ENCODE measurements around the gene RNF121. TPM values are rescaled to one million over a fixed set of nuclear protein-coding genes. Genes with fewer than 3 reads are reported as not detected.
A peak's percentile ranks its signal among the peaks of the same experiment; 100 is the strongest.

The RNF121 gene
- total and polyA plus RNA-seq, 12 donors = 8.3 to 25.7 (median 19.2) TPM

DNA sequence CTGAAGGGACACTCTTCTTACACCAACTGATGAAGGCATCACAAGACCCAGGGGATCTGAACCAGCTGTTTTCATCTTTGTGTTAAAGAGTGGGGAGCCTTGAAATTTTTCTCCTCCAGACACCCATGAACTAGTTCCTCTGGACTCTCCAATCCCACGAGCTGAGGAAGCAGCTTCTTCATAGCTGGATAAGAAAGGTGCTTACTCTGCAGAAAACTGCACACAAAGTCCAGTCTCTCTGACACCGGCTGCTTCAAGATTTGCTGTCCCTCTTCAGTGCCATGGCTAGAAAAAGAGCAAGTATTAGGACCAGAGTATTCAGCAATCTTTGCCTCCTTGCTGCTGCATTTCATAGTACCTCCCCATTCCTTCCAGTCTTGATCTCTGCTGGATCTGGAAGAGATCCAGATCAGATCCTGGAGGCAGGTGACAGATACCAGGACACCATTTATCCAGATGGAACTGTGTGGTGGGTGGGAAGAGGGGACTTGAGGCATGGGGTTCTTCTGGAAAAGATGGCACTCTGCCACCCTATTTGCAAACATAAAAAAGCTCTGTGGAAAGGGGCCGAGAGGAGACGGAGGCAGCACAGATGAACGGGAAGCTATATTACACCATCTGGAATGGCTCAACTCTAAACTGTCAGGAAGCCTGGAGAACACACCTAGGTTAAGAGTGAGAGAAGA lies 95.4 kb downstream of the RNF121 start:
- Histone ChIP-seq H3K4me3 (no peak overlapping the region), H3K27me3 (no peaks in the 10 kb centered on the region), H3K4me1 (peaks cover 3 to 53% (median 37%) of the 10 kb centered on the region in 9 donors), H3K36me3 (peaks cover 0 to 98% (median 71%) of the 10 kb centered on the region in 9 donors), H3K9me3 (no peaks in the 10 kb centered on the region), H3K27ac (peak overlapping the region in 1 of 10 donors; percentile 27)
- intact Hi-C loops (cut with DNase I) = loop anchor here in 8 of 10 donors (2.0 to 10.0 kb wide), 6 partner anchors 42 to 411 kb away; partner anchors contain the start of gene CLPB (in 1 of the 8)
- 37 to 38% methylated on average over 5 of the region's 5 CpGs for WGBS, 2 donors
- DNase-seq (no peak), ATAC-seq (no peak)
- TF ChIP-seq, protein P1, sequence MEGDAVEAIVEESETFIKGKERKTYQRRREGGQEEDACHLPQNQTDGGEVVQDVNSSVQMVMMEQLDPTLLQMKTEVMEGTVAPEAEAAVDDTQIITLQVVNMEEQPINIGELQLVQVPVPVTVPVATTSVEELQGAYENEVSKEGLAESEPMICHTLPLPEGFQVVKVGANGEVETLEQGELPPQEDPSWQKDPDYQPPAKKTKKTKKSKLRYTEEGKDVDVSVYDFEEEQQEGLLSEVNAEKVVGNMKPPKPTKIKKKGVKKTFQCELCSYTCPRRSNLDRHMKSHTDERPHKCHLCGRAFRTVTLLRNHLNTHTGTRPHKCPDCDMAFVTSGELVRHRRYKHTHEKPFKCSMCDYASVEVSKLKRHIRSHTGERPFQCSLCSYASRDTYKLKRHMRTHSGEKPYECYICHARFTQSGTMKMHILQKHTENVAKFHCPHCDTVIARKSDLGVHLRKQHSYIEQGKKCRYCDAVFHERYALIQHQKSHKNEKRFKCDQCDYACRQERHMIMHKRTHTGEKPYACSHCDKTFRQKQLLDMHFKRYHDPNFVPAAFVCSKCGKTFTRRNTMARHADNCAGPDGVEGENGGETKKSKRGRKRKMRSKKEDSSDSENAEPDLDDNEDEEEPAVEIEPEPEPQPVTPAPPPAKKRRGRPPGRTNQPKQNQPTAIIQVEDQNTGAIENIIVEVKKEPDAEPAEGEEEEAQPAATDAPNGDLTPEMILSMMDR (IDR thresholded peaks at IDR 0.05) = no peak

DNA sequence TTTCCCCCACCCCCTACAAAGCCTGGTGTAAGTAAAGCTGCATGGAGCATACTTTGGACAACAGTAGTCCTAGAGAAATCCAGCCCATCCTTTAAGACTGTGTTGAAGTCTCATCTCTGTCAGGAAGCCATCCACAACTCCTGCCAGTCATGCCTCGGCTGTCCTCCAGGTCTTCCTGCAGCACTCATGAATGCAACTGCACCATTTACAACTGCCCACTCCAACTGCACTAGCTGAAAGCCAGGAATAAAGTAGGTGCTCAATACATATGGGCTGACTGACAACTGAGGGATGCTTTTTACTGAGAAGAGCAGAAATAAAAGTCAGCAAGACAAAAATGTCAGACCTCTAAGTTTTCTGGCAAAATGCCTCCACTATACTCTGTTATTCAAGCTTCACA lies 97.2 kb downstream of the RNF121 start:
- Histone ChIP-seq H3K4me3 (no peak overlapping the region), H3K9me3 (no peaks in the 10 kb centered on the region), H3K36me3 (peaks cover 0 to 98% (median 54%) of the 10 kb centered on the region in 9 donors), H3K4me1 (peaks cover 5 to 70% (median 45%) of the 10 kb centered on the region in 9 donors), H3K27me3 (no peaks in the 10 kb centered on the region), H3K27ac (peak overlapping the region in 2 of 10 donors; percentile 33 to 57)
- intact Hi-C loops (cut with DNase I) = loop anchor here in 4 of 10 donors (1.0 to 10.0 kb wide), 4 partner anchors 65 to 409 kb away; partner anchors contain the start of gene CLPB (in 1 of the 4)
- ATAC-seq = no peak
- no peak for DNase-seq
- TF ChIP-seq, protein P1 (IDR thresholded peaks at IDR 0.05) = no peak
- WGBS, 2 donors = 45 to 47% methylated on average over 1 of the region's 1 CpG

DNA sequence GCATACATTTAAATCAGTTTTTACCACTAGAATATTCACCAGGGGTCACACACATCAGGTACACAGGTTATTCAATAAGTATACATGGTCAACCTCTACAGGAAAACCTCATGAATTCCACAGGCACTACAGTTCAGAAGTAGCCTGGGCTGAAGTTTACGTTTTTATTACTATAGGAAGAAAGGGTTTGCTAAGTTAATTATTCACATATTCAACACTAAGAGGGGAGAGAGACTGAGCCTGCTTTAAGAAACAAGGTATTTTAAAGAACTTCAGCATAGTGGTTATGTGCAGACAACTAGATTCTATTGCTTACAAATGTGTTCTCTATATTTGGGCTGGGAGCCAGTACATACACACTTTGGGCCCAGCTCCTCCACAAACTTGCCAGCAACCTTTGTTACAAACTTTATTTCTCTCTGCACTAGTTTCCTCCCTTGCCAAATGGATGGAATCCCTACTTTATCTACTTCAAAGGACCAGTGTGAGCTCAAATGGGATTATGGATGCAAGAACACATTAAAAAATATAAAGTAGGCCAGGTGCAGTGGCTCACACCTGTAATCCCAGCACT lies 101.7 kb downstream of the RNF121 start:
- ATAC-seq (no peak), DNase-seq (no peak)
- TF ChIP-seq, protein P1 (IDR thresholded peaks at IDR 0.05) = no peak
- peaks cover 0 to 100% (median 40%) of the 10 kb centered on the region in 9 donors for H3K36me3 ChIP-seq
- H3K9me3 ChIP-seq = no peaks in the 10 kb centered on the region
- WGBS, 2 donors = 31 to 59% methylated on average over 1 of the region's 1 CpG
- H3K27me3 ChIP-seq = no peaks in the 10 kb centered on the region
- no peak overlapping the region for H3K4me3 ChIP-seq
- peaks cover 5 to 95% (median 61%) of the 10 kb centered on the region in 9 donors for H3K4me1 ChIP-seq
- intact Hi-C loops (cut with DNase I) = no loop called here
- no peak overlapping the region for H3K27ac ChIP-seq

DNA sequence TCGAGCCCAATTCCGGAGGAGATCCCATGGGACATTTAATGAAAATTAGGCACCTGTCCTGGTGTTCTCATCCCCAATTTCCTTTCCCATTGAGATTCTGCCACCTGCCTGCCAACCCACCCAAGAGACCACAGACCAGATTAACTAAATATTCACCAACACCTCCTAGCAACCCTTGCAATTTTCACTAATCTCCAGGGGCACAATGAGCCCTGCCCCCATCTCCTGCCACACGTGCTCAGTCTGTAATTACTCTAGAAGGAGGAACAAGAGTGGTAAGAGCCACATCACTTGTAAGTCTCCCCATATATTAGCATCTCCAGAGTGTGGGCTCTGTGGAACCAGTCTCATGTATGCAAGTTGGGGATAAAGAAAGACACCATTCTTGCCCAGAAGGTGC lies 107.8 kb downstream of the RNF121 start:
- WGBS, 2 donors = 38 to 42% methylated on average over 3 of the region's 3 CpGs
- intact Hi-C loops (cut with DNase I) = no loop called here
- no peaks in the 10 kb centered on the region for H3K27me3 ChIP-seq
- peak overlapping the region in 2 of 10 donors; percentile 50 to 96 for H3K27ac ChIP-seq
- peaks cover 0 to 53% (median 20%) of the 10 kb centered on the region in 9 donors for H3K36me3 ChIP-seq
- no peak overlapping the region for H3K4me3 ChIP-seq
- H3K9me3 ChIP-seq = no peaks in the 10 kb centered on the region
- no peak for ATAC-seq
- TF ChIP-seq, protein P1 (IDR thresholded peaks at IDR 0.05) = no peak
- peaks cover 27 to 80% (median 69%) of the 10 kb centered on the region in 9 donors for H3K4me1 ChIP-seq
- no peak for DNase-seq

Data from heart right ventricle (tissue), 16 donors.